HG03039 (cell line): ENCODE results near the gene PIWIL4.
"Not testable (repeated sequence)": the region's sequence is repeated elsewhere in the genome, so short reads cannot be mapped to it uniquely, and the experiment has no call there.

Experiments used
- ATAC-seq: cut with Tn5 transposase; IDR thresholded peaks from one replicate; pipeline ENCODE4 v1.9.1; 2021; ENCODE audit warnings: mild to moderate bottlenecking, moderate library complexity; ENCODE audit not compliant: unreplicated experiment

PIWIL4 gene

DNA sequence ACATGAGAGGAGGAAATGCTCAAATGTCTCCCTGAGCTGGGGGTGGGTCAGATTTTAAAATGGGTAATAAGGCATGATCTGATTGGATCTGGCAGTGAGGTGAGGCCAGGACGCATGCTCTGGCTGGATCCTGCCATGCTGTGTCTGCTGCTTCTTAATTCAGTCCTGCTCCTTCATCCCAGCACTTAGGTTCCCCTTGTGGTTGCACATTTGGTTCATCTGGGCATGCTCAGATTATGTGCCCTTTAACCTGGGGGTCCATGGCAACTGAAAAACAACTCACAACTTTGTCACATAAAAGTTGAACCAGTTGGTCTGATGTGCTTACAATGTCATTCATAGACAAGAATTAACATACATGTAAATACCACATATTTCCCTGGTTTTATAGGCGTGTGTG is 67.9 kb downstream of the PIWIL4 start:
- ATAC-seq, result no peak

DNA sequence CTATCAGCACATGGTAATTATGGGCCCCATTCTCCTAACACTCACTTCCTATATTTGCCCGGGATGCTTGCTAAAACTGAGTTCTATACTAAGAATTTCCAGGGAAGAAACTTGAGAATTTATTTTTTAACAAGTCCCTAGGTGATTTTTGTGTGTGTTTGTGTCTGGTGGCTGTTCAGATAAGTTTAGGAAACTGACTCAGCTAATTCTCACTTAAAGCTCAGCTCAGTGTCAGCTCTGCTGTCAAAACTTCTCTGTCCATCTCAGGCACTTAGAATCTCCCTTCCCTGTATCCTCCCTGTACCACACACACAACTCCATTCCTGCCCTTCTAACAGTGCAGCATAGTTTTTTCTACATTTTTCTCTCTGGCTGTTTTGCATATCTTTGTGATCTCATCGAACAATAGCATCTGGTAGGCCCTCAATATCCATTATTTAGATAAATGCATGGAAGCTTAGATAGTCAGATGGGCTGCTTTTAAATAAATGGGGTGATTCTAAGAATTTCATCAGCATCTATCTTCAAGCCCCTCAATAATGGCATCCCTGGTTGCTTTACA is 69.3 kb downstream of the PIWIL4 start:
- no peak for ATAC-seq

DNA sequence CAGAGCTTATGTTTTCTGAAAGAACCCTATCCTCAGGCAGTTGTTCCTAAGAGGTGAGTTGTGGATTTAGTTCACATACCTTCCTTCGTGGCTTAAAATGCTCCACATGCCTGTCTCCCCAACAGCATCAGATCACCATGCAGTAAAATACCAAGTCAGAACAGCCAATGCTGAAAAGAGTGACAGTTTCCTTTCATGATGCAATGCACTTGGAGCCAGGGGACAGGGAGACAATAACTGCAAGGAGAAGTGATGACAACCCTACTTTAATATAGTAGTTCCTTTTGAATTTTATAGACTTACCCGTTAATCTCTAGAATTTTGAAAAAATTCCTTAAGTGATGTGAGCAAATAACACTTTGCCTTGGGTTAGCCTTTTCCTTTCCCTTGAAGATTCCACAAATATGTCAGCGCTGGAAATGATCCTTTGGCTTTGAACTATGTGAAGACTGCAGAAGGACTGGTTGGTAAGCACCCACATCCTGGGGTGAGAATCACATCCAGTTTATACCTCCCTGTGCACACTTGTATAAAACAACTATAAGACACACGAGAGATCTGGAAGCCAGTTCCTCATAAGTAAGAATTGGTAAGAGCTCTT is 71.2 kb downstream of the PIWIL4 start:
- no peak for ATAC-seq

DNA sequence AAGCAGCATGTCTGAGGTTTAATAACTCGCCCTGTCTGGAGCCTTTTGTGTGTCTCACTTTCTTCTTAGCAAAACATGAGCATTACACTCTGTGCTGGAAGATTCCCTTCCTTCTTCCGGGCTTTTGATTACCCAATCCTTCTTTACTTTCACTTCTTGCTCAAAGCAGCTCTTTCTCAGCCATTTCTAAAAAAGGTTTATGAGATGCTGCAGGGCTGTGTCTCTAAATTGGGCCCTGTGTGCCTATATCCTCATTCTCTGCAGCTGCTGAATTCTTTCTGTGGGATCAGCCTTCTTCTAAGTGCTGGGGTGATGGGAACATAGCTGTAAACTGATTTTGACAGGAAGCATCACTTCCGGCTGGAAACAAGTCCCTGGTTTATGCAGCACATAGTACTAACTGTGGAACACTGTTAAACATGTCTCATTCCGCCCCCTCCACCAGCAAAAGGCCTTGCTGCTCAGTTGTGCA is 71.8 kb downstream of the PIWIL4 start:
- no peak for ATAC-seq

DNA sequence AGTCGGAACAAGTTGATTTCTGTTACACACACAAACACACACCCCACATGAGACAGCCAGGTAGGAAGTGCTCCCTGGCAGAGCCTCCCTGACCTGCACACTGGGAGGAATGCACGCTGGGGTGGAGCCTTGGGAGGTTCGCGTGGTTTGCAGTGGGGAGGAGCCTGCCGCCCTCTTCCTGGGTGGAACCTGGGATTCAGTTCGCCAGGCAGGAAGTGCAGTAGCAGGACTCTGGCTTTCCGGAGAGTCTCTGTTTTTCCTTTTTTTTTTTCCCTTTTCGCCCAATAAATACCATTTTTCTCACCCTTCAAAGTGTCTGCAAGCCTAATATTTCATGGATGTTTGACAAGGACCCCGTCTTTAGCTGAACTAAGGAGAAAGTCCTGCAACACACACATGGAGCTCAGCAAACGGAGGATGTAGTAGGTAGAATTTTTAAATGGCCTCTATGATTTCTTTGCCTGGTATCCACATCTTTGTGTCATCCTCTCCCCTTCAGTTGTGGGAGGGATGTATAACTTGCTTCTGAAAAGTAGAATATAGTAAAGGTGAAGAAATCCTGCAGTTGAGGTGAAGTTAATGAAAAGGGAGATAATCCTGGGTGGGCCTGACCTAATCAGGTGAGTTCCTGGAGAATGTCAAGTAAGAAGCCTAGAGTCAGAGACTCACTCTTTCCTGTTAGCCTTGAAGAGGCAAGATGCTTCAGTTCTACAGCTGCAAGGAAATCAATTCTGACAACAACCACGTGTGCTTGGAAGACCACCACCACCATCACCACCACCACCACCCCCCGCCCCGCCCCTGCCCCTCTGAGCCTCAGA is 72.9 kb downstream of the PIWIL4 start:
- no peak for ATAC-seq

DNA sequence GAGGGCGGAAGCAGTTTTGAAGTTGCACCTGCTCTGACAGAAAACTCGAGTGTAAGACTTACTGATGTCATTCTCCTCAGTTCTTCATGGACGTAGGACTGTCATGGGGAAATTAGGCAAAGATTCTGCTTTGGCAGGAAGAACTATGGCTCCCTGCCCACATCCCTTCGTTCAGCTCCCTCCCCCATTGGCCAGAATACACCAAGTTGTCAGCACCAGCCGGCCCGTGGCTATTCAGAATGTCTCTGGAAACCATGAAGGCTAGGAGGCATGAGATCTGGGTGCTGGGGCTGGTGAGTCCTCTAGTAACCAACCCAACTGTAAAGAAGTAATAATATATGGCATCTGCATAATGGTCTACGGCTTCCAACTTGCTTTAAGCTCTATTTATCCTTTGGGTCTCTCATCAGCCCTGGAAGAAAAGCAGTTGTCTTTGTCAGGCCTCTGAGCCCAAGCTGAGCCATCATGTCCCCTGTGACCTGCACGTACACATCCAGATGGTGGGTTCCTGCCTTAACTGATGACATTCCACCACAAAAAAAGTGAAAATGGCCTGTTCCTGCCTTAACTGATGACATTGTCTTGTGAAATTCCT is 74.1 kb downstream of the PIWIL4 start:
- no peak for ATAC-seq

DNA sequence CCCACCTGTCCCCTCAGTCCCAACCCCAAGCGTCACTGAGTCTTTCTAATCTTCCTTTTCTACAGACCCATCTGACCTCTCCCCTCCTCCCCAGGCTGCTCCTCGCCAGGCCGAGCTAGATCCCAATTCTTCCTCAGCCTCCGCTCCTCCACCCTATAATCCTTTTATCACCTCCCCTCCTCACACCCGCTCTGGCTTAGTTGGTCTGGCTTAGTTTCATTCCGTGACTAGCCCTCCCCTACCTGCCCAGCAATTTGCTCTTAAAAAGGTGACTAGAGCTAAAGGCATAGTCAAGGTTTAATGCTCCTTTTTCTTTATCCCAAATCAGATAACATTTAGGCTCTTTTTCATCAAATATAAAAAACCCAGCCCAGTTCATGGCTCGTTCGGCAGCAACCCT is 76.0 kb downstream of the PIWIL4 start:
- not testable (repeated sequence) for ATAC-seq

DNA sequence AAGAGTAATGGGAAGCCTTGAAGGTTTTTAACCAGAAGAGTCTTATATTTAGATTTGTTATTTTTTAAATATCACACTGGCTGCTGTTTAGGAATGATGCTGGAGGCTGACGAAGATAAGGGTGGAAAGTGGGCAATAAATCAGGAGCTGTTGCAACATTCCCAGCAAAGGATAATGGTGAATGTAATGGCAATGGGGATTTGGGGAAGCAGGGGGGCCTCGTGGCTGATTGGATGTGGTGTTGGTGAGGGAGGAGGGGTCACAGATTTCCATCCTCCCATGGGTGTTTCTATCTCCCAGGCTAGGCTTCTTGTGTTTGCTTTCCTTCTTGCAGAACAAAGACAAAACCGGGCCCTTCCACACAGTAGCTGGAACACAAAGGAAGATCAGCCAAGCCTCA is 80.8 kb downstream of the PIWIL4 start:
- ATAC-seq, result no peak

DNA sequence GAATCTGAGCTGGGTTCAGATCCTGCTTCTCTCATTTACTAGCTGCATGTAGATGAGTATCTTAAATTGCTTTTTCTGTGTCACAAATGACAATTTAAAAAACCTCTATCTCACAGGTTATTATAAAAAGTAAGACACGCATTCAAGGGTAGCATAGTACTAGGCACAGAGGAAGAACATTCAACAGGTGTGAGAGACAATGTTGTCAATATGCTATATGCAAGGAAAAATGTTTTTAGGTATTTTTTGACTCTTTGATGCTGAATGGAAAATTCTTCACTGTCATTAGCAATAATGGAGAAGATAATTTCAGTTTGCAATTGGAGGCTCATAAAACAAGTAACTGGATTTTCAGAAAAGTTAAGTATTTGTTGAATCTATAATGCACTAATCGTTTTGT is 81.6 kb downstream of the PIWIL4 start:
- no peak for ATAC-seq

DNA sequence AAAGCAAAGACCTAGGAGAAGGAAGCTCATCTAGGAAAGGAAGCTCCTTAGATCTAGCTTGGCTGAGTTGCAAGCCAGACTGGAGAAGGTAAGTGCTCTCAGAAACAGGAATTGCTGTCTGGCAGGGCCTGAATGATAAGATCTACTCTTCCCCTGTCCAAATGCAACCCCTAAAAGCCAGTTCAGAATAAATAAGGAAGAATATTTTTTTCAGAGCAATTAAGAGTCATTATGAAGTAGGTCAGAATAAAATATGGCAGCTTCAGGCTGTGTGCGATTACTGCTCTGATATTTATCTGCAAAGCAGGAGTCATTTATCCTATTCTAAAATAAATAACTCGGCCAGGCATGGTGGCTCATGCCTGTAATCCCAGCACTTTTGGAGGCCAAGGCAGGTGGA is 82.1 kb downstream of the PIWIL4 start:
- no peak for ATAC-seq

DNA sequence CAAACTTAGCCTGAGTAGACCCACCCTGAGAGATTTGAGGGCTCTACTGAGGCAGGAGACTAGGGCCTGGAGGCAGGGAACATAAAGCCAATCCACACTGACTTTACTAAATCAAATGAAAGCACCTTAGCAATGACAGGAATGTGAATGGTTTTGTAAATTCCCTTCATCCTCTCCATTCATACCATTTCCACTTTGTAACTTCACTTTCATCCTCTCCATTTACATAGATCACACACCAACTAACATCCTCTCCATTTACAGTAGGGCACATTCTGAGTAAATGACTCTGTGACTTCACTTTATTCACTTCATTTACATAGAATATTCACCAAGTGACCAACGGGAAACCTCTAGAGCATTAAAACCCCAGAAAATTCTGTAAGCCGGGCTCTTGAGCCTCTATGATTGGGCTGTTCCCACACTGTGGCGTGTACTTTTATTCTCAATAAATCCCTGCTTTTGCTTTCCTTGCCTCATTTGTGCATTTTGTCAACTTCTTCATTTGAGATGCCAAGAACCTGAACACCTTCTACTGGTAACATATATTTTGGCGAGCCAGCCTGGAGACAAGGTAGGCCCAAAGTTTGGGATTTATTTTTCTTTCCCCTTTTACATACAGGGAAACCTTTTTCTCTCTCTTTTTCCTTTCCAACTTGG is 82.9 kb downstream of the PIWIL4 start:
- ATAC-seq, result no peak

DNA sequence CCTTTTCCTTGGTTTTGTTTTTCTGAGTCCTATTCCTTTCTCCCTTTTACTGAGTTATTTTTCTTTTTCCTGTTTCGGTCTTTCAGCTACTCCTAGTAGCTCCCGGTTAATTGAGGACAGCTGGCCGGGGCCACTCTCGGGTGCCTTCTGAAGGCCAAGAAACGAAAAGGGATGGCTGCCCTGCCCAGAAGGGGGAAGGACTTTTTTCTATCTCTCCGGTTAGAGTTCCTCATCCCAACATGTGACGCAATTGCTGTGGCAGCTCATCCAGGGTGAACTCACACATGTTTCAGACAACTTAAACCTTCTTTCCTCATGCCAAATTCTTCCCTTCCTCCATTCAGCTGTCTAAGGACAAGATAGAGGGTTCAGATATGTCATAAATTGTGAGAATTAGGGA is 83.6 kb downstream of the PIWIL4 start:
- no peak for ATAC-seq

DNA sequence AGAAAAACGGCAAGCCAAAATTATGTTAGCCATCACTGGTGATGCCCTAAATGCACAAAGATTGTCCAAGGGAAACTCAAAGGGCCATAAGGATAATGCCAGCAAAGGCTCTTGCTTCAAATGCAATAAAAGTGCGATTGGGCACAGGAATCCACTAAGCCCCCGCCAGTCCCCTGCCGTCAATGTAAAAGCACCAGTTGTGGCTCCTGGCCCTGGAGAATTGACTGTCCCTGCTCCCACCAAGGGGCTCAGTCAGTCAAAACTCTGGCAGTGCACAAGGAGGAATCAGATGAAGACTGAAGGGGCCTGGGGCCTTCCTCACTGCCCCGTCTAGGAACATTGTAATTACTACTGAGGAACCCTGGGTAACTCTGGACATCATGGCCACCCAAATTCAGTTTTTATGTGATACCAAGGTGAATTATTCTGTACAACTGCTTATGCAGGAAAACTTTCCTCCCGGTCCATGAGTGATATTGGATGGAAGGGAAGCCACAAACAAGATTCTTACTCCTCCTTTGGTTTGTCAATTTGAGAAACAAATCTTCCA is 85.6 kb downstream of the PIWIL4 start:
- no peak for ATAC-seq

DNA sequence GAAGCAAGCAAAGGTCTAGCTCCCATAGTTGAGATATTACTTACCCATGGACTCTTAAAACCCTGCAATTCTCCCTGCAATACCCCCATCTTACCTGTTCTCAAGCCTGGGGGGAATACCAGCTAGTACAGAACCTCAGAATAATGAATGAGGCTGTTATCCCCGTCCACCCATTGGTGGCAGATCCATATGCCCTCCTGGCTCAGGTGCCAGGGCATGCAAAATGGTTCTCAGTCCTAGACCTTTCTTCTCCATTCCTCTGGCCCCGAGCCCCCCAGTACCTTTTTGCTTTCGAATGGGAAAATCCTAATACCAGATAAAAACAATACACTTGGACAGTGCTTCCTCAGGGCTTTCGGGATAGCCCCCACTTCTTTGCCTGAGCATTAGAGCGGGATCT is 86.4 kb downstream of the PIWIL4 start:
- no peak for ATAC-seq

DNA sequence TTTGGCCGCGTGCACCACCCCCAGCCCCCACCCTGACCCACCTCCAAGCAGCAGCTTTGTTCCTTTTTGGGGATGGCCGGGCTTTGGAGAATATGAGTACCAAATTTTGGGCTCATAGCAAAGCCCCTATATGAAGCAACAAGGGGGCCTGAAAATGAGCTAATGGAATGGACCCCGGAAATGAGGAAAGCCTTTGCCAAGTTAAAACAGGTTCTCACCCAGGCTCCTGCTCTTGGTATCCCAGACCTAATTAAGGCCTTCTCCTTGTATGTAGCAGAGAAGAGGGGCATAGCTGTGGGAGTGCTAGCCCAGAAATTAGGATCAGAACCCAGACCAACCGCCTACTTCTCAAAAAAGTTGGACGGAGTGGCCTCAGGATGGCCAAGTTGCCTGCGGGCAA is 87.0 kb downstream of the PIWIL4 start:
- ATAC-seq, result no peak

DNA sequence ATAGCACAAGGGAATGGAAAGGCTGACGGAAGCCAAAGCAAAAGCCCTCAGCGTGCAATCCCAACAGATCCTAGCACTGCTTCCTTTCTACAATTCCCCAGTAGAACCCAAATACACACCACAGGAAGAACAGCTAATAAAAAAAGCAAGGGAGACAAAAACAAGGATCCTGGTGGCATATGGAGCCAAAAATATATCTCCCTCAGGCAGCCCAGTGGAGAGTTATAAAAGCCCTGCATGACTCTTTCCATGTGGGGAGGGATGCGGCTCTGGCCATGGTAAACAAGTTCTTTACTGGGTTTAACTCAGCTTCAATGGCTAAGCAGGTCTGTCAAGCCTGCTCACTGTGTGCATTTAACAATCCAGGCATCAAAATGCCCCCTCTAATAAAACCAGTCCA is 88.1 kb downstream of the PIWIL4 start:
- ATAC-seq, result no peak

DNA sequence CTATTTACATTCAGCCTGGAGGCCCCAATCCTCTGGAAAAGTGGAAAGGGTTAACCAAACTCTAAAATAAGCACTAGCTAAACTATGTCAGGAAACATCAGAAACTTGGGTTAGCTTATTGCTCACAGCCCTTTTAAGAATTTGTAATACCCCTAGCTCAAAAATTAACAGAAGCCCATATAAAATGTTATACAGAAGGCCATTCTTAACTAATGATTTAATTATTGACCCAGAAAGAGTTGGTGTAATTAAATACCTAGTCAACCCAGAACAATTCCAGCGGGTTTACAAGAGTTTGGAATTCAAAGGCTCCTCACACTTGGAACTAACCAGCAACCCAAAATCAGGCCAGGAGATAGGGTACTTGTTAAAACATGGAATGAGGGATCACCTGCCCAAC is 88.8 kb downstream of the PIWIL4 start:
- no peak for ATAC-seq

DNA sequence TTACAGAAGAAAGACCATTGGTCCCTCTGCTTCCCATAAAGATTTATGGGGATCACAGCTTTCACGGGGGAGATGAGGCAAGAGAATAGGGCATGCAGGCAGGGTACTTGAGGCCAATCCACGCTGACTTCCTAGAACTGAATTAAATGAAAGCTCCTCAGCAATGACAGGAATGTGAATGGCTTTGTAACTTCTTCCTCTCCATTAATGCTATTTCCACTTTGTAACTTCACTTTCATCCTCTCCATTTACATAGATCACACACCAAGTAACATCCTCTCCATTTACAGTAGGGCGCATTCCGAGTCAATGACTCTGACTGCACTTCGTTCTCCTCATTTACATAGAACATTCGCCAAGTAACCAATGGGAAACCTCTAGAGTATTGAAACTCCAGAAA is 89.8 kb downstream of the PIWIL4 start:
- no peak for ATAC-seq

DNA sequence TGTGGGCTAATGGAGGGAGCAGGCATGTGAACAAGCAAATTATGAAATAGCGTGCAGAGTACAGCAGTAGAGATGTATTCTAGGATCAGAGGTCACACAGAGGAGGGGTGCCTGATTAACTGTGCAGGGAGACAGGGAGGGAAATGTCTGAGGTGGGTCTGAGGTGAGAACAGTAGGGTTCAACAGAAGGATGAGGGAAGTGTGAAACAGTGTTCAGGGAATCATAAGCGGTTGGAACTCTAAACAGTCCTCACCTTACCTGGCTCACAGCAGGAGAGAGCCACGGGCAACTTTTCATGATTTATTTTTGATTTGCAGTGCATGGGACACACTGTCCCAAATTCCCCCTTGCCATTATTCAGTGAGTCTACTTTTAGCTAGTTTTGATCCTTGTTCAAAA is 90.5 kb downstream of the PIWIL4 start:
- ATAC-seq, result no peak

DNA sequence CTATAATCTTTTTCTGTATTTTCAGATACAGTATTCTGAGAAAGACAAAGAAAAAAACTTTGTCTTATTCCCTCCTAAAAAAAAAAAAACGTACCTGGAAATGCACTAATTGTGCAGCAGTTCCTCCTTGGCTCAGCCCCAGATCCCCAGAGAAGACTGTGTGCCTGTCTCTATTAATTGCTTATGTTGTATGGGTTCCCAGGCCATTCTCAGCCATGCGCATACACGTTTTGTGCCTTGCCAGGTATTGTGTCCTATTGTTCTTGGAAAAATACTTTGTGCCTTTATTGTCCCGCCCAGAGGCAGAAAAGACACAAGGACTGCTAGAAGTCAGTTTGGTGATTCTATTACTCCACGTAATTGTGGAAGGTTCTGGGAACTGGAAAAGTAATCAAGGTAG is 91.2 kb downstream of the PIWIL4 start:
- ATAC-seq, result no peak

DNA sequence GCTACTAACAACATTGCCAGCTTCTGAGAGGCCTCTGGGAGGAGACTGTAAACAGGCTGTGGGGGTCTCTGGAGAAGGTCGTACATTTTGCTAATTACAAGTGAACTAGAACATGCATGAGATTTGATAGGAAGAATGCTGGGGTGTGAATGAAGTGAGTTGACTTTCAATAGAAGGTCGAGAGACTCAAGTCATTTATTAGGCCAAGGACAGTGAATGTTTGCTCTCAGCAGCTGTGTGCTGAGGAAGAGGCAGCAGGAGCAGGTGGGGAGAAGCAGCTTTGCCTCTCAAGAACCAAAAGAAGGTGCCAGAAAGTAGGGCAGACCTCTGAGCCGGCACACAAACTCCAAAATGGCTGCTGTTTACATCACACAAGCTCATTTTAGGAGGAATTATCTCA is 91.7 kb downstream of the PIWIL4 start:
- no peak for ATAC-seq
